SK-N-SH (cell line): Measurements from ENCODE around the gene BTAF1. TPM values are rescaled to one million over a fixed set of nuclear protein-coding genes. Genes with fewer than 3 reads are reported as not detected.

Experiments used
- CTCF ChIA-PET: fragments of 300-600, 350-600 bp; formaldehyde crosslinking; extraction: SDS; loops from one replicate; lab custom pipeline; 2021; lab: Yijun Ruan, JAX
- POLR2A ChIA-PET: fragments of 350-600 bp; sonication (Branson Sonifier 250); formaldehyde crosslinking; extraction: SDS; loops from one replicate; lab custom pipeline; 2020; ENCODE audit warnings: antibody characterized with exemption, inconsistent platforms; lab: Yijun Ruan, JAX
- DNase-seq: peaks from one replicate; pipeline ENCODE4 v3.0.0; 2012
- H2AFZ ChIP-seq: fragments of 200-600 bp; sonication (generic); 2 replicates; pipeline ENCODE4 v1.8.1; 2016; ENCODE audit warnings: antibody characterized with exemption, mild to moderate bottlenecking, low read depth
- H3F3A ChIP-seq: fragments of 200-600 bp; sonication (generic); replicated peaks from 2 replicates; pipeline ENCODE3; 2016; ENCODE audit warnings: antibody characterized with exemption, mild to moderate bottlenecking; ENCODE audit not compliant: insufficient read depth
- H3K27ac ChIP-seq, 2 experiments: fragments of 200-500 bp in 1 of 2; fragments of 200-600 bp in 1 of 2; sonication (Bioruptor generic) in 1 of 2; sonication (generic), shearing (Covaris generic) in 1 of 2; 2 replicates each; pipeline versions ENCODE4 v1.5.1 to v1.6.1; 2014 to 2016; ENCODE audit warnings: low read depth in 2 of 2, inconsistent platforms in 1 of 2, low read length in 1 of 2, mild to moderate bottlenecking in 1 of 2, mixed read lengths in 1 of 2
- H3K27me3 ChIP-seq: fragments of 200-600 bp; sonication (generic), shearing (Covaris generic); 2 replicates; pipeline ENCODE4 v1.6.1; 2016; ENCODE audit warnings: mixed run types; ENCODE audit not compliant: insufficient read depth
- H3K36me3 ChIP-seq, 2 experiments: fragments of 200-500 bp in 1 of 2; fragments of 200-600 bp in 1 of 2; sonication (Bioruptor generic) in 1 of 2; sonication (generic) in 1 of 2; replicated peaks in 1 of 2; 2 replicates each; pipeline versions ENCODE3 to v1.5.1; 2014 to 2016; ENCODE audit warnings: low read length in 1 of 2, mild to moderate bottlenecking in 1 of 2; ENCODE audit not compliant: insufficient read depth in 2 of 2, control insufficient read depth in 1 of 2
- H3K4me1 ChIP-seq, 2 experiments: fragments of 200-500 bp in 1 of 2; fragments of 200-600 bp in 1 of 2; sonication (Bioruptor generic) in 1 of 2; sonication (generic), shearing (Covaris generic) in 1 of 2; 2 replicates each; pipeline versions ENCODE4 v1.5.1 to v1.6.1; 2014 to 2016; ENCODE audit warnings: low read depth in 1 of 2, low read length in 1 of 2, mixed run types in 1 of 2; ENCODE audit not compliant: insufficient read depth in 2 of 2, control insufficient read depth in 1 of 2
- H3K4me2 ChIP-seq: fragments of 200-600 bp; sonication (generic), shearing (Covaris generic); 2 replicates; pipeline ENCODE4 v1.6.1; 2017; ENCODE audit warnings: mixed run types
- H3K4me3 ChIP-seq, 2 experiments: fragments of 200-500 bp in 1 of 2; fragments of 200-600 bp in 1 of 2; sonication (Bioruptor generic) in 1 of 2; sonication (generic), shearing (Covaris generic) in 1 of 2; 2 replicates each; pipeline versions ENCODE4 v1.5.1 to v1.8.1; 2014 to 2016; ENCODE audit warnings: low read depth in 2 of 2, inconsistent platforms in 1 of 2, low read length in 1 of 2, mild to moderate bottlenecking in 1 of 2, mixed read lengths in 1 of 2, moderate library complexity in 1 of 2
- H3K79me2 ChIP-seq: fragments of 200-600 bp; sonication (generic); 2 replicates; pipeline ENCODE4 v1.8.1; 2017; ENCODE audit warnings: mild to moderate bottlenecking; ENCODE audit not compliant: insufficient read depth
- H3K9ac ChIP-seq: fragments of 200-600 bp; sonication (generic); 2 replicates; pipeline ENCODE4 v1.6.1; 2017; ENCODE audit warnings: mixed run types
- H3K9me2 ChIP-seq: fragments of 200-600 bp; sonication (generic); 2 replicates; pipeline ENCODE4 v1.6.1; 2017; ENCODE audit warnings: mixed run types
- H3K9me3 ChIP-seq: fragments of 200-600 bp; sonication (generic); 2 replicates; pipeline ENCODE4 v1.6.1; 2017; ENCODE audit warnings: mixed run types, mild to moderate bottlenecking, moderate library complexity
- H4K20me1 ChIP-seq: fragments of 200-600 bp; sonication (generic); 2 replicates; pipeline ENCODE4 v1.6.1; 2017; ENCODE audit warnings: mild to moderate bottlenecking, mixed run types; ENCODE audit not compliant: insufficient read depth
- ELF1 ChIP-seq: IDR thresholded peaks from 2 replicates; pipeline ENCODE4 v1.4.0; 2012
- EZH2phosphoT487 ChIP-seq: fragments of 200-600 bp; sonication (generic); IDR thresholded peaks from 2 replicates; pipeline ENCODE4 v1.6.1; 2017; ENCODE audit warnings: low read depth, mixed run types, mild to moderate bottlenecking, antibody characterized with exemption, moderate library complexity, borderline replicate concordance
- FOSL2 ChIP-seq: IDR thresholded peaks from 2 replicates; pipeline ENCODE4 v1.4.0; 2012; ENCODE audit warnings: low read depth, mild to moderate bottlenecking, moderate library complexity, borderline replicate concordance
- FOXM1 ChIP-seq: IDR thresholded peaks from 2 replicates; pipeline ENCODE4 v1.4.0; 2012; ENCODE audit warnings: low read depth, mild to moderate bottlenecking
- GABPA ChIP-seq: IDR thresholded peaks from 2 replicates; pipeline ENCODE4 v1.4.0; 2012; ENCODE audit warnings: low read depth, mild to moderate bottlenecking
- GATA2 ChIP-seq: sonication (generic); formaldehyde crosslinking; IDR thresholded peaks from 2 replicates; pipeline ENCODE4 v1.5.0; 2020; ENCODE audit warnings: mild to moderate bottlenecking, missing genetic modification reagents
- MEF2A ChIP-seq: IDR thresholded peaks from 2 replicates; pipeline ENCODE4 v1.4.0; 2012; ENCODE audit warnings: low read depth, borderline replicate concordance
- MXI1 ChIP-seq: IDR thresholded peaks from 2 replicates; pipeline ENCODE4 v1.6.1; 2012; ENCODE audit warnings: mild to moderate bottlenecking, low read depth, low read length, improper control_type of control experiment
- NFIC ChIP-seq: IDR thresholded peaks from 2 replicates; pipeline ENCODE4 v1.4.0; 2012; ENCODE audit warnings: borderline replicate concordance
- RCOR1 ChIP-seq: fragments of 150-350 bp; IDR thresholded peaks from 2 replicates; pipeline ENCODE4 v1.6.1; 2017; ENCODE audit warnings: antibody characterized with exemption, low read length
- RFX5 ChIP-seq: IDR thresholded peaks from 2 replicates; pipeline ENCODE4 v1.6.1; 2012; ENCODE audit warnings: mild to moderate bottlenecking, improper control_type of control experiment, low read length
- SIN3A ChIP-seq: IDR thresholded peaks from 2 replicates; pipeline ENCODE4 v1.6.1; 2012; ENCODE audit warnings: low read depth, mild to moderate bottlenecking, low read length, moderate library complexity, borderline replicate concordance
- SMC3 ChIP-seq: IDR thresholded peaks from 2 replicates; pipeline ENCODE4 v1.6.1; 2012; ENCODE audit warnings: low read depth, low read length, improper control_type of control experiment
- TEAD4 ChIP-seq: IDR thresholded peaks from 2 replicates; pipeline ENCODE4 v1.4.0; 2012; ENCODE audit warnings: mild to moderate bottlenecking, borderline replicate concordance; ENCODE audit not compliant: insufficient read depth
- YY1 ChIP-seq: IDR thresholded peaks from 2 replicates; pipeline ENCODE4 v1.4.0; 2012; ENCODE audit warnings: low read depth, mild to moderate bottlenecking
- WGBS: methylation state at CpG from one replicate; pipeline ENCODE4 v1.1.6; 2017; ENCODE audit warnings: low lambda C conversion rate; 5-methylcytosine and 5-hydroxymethylcytosine counted together
- polyA plus RNA-seq, 3 experiments: library from polyadenylated mRNA; depleted of rRNA; stranded (reverse); fragments of >200 nt; gene quantifications; 2 replicates each; pipeline ENCODE4 v1.2.3, GENCODE V29; 2012
- TF ChIP-seq, protein P1 (sequence below): IDR thresholded peaks from 2 replicates; pipeline ENCODE4; 2012
- TF ChIP-seq, protein P2 (sequence below): fragments of 150-350 bp; IDR thresholded peaks from 2 replicates; pipeline ENCODE4 v1.6.1; 2017; ENCODE audit warnings: antibody characterized with exemption, low read length, low read depth, borderline replicate concordance
- TF ChIP-seq, protein P3 (sequence below): IDR thresholded peaks from 2 replicates; pipeline ENCODE4 v1.4.0; 2012; ENCODE audit warnings: low read depth
- TF ChIP-seq, protein P4 (sequence below): IDR thresholded peaks from 2 replicates; pipeline ENCODE4 v1.4.0; 2012; ENCODE audit warnings: low read depth, borderline replicate concordance
- TF ChIP-seq, protein P5 (sequence below): fragments of 200-600 bp; sonication (generic); IDR thresholded peaks from 2 replicates; pipeline ENCODE4 v1.6.1; 2017; ENCODE audit warnings: antibody characterized with exemption, mild to moderate bottlenecking, moderate library complexity

Gene BTAF1
- polyA plus RNA-seq, 1 of the 3 experiments (the other 2 are of a cell fraction): 9.8 TPM

DNA sequence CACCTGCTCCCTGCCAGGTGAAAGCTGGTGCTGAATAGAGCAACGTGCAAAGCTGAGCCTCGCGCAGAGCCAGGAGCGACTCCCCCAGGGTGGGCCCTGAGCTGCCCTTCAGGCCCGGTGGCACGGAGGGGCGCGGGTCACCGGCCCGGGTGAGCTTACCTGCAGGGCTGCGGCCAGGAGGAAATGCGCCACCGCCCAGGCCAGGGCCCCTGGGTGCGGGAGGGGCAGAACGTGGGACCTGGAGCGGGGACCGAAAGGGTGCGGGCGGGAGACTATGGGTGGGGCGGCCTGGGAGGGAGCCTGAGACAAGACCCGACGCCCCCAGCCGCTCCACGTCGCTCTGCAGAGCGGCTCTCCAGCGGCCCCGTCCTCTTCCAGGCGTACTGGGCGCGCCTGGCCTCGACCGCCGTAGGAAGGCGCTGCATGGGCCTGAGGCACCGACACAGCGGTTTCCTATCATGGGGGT is 122.1 kb downstream of the BTAF1 start:
- no peaks in the 10 kb centered on the region for H3F3A ChIP-seq
- no peak overlapping the region for H3K9ac ChIP-seq
- no peaks in the 10 kb centered on the region for H3K9me2 ChIP-seq
- no peak overlapping the region for H3K4me2 ChIP-seq
- no peak overlapping the region for H3K27ac ChIP-seq
- no peaks in the 10 kb centered on the region for H3K4me1 ChIP-seq
- DNase-seq: no peak
- no peaks in the 10 kb centered on the region for H3K36me3 ChIP-seq
- H3K27me3 ChIP-seq: no peaks in the 10 kb centered on the region
- WGBS: 95% methylated on average over 35 of the region's 37 CpGs
- no peaks in the 10 kb centered on the region for H3K79me2 ChIP-seq
- no peaks in the 10 kb centered on the region for H4K20me1 ChIP-seq
- no peak overlapping the region for H3K4me3 ChIP-seq
- ChIA-PET POLR2A (no interaction called here), CTCF (no interaction called here)
- no peak overlapping the region for H2AFZ ChIP-seq
- TF ChIP-seq, protein P1, sequence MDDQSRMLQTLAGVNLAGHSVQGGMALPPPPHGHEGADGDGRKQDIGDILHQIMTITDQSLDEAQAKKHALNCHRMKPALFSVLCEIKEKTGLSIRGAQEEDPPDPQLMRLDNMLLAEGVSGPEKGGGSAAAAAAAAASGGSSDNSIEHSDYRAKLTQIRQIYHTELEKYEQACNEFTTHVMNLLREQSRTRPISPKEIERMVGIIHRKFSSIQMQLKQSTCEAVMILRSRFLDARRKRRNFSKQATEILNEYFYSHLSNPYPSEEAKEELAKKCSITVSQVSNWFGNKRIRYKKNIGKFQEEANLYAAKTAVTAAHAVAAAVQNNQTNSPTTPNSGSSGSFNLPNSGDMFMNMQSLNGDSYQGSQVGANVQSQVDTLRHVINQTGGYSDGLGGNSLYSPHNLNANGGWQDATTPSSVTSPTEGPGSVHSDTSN: no peak
- TF ChIP-seq, protein P2, sequence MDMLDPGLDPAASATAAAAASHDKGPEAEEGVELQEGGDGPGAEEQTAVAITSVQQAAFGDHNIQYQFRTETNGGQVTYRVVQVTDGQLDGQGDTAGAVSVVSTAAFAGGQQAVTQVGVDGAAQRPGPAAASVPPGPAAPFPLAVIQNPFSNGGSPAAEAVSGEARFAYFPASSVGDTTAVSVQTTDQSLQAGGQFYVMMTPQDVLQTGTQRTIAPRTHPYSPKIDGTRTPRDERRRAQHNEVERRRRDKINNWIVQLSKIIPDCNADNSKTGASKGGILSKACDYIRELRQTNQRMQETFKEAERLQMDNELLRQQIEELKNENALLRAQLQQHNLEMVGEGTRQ: no peak
- no peak for TF ChIP-seq TEAD4
- no peak for TF ChIP-seq RFX5
- TF ChIP-seq MEF2A: no peak
- TF ChIP-seq FOXM1: no peak
- no peaks in the 10 kb centered on the region for H3K9me3 ChIP-seq

DNA sequence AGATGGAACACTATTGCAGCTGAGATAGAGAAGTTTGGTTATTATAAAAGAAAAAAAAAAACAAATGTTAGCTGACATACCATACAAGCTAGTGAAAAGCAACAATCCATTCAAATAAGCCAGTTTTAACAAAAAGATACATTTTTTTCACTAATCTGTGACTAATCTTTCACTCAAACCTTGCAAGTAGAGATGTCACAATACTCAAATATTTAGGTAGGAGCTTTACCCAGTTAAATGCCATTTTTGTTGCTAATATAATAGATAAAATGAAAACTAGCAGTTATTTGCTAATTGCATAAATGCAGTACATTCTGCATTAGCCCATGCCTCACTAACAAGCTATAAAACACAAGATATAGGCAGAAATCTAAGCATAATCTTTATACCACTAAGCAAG is 123.6 kb downstream of the BTAF1 start:
- no peak for DNase-seq
- TF ChIP-seq SIN3A (no peak), RFX5 (no peak), FOSL2 (no peak), ELF1 (no peak), MEF2A (no peak), GATA2 (CRISPR knock-in tag) (no peak), SMC3 (no peak), RCOR1 (no peak), EZH2phosphoT487 (no peak), NFIC (no peak), GABPA (no peak), YY1 (no peak), MXI1 (no peak)
- TF ChIP-seq, protein P3, sequence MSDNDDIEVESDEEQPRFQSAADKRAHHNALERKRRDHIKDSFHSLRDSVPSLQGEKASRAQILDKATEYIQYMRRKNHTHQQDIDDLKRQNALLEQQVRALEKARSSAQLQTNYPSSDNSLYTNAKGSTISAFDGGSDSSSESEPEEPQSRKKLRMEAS: no peak
- TF ChIP-seq, protein P4, sequence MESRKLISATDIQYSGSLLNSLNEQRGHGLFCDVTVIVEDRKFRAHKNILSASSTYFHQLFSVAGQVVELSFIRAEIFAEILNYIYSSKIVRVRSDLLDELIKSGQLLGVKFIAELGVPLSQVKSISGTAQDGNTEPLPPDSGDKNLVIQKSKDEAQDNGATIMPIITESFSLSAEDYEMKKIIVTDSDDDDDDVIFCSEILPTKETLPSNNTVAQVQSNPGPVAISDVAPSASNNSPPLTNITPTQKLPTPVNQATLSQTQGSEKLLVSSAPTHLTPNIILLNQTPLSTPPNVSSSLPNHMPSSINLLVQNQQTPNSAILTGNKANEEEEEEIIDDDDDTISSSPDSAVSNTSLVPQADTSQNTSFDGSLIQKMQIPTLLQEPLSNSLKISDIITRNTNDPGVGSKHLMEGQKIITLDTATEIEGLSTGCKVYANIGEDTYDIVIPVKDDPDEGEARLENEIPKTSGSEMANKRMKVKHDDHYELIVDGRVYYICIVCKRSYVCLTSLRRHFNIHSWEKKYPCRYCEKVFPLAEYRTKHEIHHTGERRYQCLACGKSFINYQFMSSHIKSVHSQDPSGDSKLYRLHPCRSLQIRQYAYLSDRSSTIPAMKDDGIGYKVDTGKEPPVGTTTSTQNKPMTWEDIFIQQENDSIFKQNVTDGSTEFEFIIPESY: no peak
- TF ChIP-seq, protein P1: no peak
- TF ChIP-seq, protein P5, sequence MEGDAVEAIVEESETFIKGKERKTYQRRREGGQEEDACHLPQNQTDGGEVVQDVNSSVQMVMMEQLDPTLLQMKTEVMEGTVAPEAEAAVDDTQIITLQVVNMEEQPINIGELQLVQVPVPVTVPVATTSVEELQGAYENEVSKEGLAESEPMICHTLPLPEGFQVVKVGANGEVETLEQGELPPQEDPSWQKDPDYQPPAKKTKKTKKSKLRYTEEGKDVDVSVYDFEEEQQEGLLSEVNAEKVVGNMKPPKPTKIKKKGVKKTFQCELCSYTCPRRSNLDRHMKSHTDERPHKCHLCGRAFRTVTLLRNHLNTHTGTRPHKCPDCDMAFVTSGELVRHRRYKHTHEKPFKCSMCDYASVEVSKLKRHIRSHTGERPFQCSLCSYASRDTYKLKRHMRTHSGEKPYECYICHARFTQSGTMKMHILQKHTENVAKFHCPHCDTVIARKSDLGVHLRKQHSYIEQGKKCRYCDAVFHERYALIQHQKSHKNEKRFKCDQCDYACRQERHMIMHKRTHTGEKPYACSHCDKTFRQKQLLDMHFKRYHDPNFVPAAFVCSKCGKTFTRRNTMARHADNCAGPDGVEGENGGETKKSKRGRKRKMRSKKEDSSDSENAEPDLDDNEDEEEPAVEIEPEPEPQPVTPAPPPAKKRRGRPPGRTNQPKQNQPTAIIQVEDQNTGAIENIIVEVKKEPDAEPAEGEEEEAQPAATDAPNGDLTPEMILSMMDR: no peak
- TF ChIP-seq, all 33 proteins: peak for 0
- no peak overlapping the region for H3K9ac ChIP-seq
- ChIA-PET POLR2A (no interaction called here), CTCF (interaction anchor here (0.9 kb wide), 1 partner anchor 41 kb away, joined by 4 read pairs; no protein-coding TSS in a partner anchor)
- no peaks in the 10 kb centered on the region for H4K20me1 ChIP-seq
- H3K9me3 ChIP-seq: no peaks in the 10 kb centered on the region
- no peaks in the 10 kb centered on the region for H3K9me2 ChIP-seq
- H3F3A ChIP-seq: no peaks in the 10 kb centered on the region
- H3K4me3 ChIP-seq: no peak overlapping the region
- no peaks in the 10 kb centered on the region for H3K4me1 ChIP-seq
- H2AFZ ChIP-seq: no peak overlapping the region
- H3K27me3 ChIP-seq: no peaks in the 10 kb centered on the region
- H3K79me2 ChIP-seq: no peaks in the 10 kb centered on the region
- H3K36me3 ChIP-seq: peaks cover 0 to 3% of the 10 kb centered on the region in 2 experiments
- H3K27ac ChIP-seq: no peak overlapping the region
- no peak overlapping the region for H3K4me2 ChIP-seq
